HK-2 (cell line): ENCODE measurements around the gene THOC3.
"Not testable (repeated sequence)": the region's sequence is repeated elsewhere in the genome, so short reads cannot be mapped to it uniquely, and the experiment has no call there.

Experiments used
- DNase-seq: peaks from one replicate; pipeline ENCODE4 v3.0.0-alpha.2; 2018; ENCODE audit not compliant: unreplicated experiment

The THOC3 gene

GRCh38 chr5:175940632-175941031, 27.5 kb downstream of the THOC3 start:
- not testable (repeated sequence) for DNase-seq

DNA sequence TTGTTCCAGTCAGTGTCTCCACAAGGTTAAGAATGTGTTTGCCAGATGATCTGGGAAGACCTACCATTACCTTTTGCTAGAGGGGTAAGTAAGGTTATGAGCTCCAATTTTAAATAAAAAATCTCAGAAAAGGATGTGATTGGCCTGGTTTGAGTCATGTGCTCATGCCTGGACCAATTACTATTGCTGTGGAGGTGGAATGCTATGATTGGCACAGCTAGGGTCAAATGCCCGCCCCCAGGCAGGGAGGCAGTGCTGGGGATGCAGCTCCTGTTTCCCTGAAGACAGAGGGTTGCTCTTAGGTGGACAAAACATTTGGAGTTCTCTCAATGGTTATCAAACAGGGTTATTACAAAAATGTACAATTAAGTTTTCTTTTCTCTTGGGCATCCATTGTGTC, 29.6 kb downstream of the THOC3 start:
- not testable (repeated sequence) for DNase-seq

GRCh38 chr5:175928752-175929151, 39.4 kb downstream of the THOC3 start:
- DNase-seq: not testable (repeated sequence)

DNA sequence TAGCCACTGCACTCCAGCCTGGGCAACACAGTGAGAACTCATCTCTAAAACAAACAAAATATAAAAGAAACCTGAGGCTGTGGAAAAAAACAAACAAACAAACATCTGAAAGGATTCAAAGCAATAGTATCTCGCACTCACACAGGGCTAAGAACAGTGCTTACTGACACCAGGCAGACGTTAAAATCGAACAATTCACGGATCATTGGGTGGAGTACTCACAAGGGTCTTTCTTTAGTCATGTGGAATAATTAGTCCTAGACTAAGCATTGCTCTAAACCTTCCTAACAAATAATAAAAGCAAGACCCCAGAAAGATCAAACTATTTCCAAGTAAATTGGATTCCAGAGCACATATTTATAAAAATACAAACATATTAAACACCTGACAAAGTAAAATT, 43.0 kb downstream of the THOC3 start:
- DNase-seq: not testable (repeated sequence)

GRCh38 chr5:175922192-175922885, 45.8 kb downstream of the THOC3 start:
- DNase-seq: peak; percentile 6

DNA sequence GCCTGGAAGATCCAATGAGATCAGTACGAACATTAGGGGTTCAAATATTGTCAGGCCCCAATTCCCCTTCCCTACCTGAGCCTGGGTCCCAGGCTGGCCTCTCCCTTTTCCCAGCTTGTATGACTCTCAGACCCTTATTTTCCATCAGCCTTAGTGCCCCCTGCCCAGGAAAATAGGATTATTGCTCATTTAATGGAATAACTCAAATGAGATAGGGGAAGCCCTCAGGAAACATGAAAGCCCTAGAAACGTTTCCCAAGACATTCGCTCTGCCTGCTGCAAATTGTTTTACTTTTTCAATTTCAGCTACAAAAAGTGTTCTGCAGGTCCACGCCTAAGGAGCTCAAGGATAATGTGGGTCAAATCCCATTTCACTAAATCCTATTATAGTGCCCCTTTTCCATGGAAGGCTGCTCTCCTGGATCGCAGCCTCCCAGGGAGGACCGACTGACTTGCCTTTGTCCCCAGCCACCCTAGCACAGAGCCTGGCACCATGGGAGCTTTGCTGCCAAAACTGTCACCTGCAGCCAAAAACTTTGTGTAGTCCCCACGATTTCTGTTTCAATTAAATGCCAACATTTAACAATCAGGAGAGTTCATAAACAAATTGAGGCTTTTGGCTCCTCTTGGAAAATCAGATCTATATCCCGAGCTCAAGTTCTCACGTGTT, 46.9 kb downstream of the THOC3 start:
- no peak for DNase-seq

GRCh38 chr5:175920231-175920811, 47.8 kb downstream of the THOC3 start:
- peak; percentile 14 for DNase-seq

GRCh38 chr5:175915066-175916037, 52.8 kb downstream of the THOC3 start:
- not testable (repeated sequence) for DNase-seq

- not testable (repeated sequence) for DNase-seq
Measured at GRCh38 chr5:175913835-175914672, 54.1 kb downstream of the THOC3 start.

GRCh38 chr5:175910072-175910471, 58.0 kb downstream of the THOC3 start:
- not testable (repeated sequence) for DNase-seq
